CD4-positive, alpha-beta T cell (primary cell): Measurements from ENCODE around the gene CISTR. TPM values are rescaled to one million over a fixed set of nuclear protein-coding genes. Genes with fewer than 3 reads are reported as not detected.

Experiments used
- ATAC-seq: fragments of 200-7000 bp; cut with Tn5 transposase; one replicate; pipeline ENCODE4 v1.10.0; 2022; ENCODE audit warnings: mild to moderate bottlenecking; ENCODE audit not compliant: poor library complexity
- CTCF ChIA-PET: fragments of 350-600 bp; sonication (Branson Sonifier 250); formaldehyde crosslinking; loops from one replicate; lab custom pipeline; 2021; ENCODE audit warnings: antibody characterized with exemption, inconsistent platforms; lab: Charles Lee
- POLR2A ChIA-PET: fragments of 350-600 bp; sonication (Branson Sonifier 250); formaldehyde crosslinking; loops from one replicate; lab custom pipeline; 2021; ENCODE audit warnings: antibody characterized with exemption, inconsistent platforms; lab: Charles Lee
- DNase-seq, 14 experiments: peaks; one replicate each; pipeline ENCODE4 v3.0.0-alpha.2; 2013 to 2020; ENCODE audit warnings: mixed read lengths in 2 of 14
- H3K27ac ChIP-seq, 2 donors: one replicate each; pipeline versions ENCODE4 v1.5.1 to v1.7.0; 2013; ENCODE audit warnings: low read length in 2 of 2, low read depth in 1 of 2, mild to moderate bottlenecking in 1 of 2
- H3K27me3 ChIP-seq, 2 experiments: 1 replicate in 1 of 2; 2 replicates in 1 of 2; pipeline versions ENCODE4 v1.6.1 to v1.7.0; 2013; ENCODE audit warnings: low read length in 2 of 2, control low read depth in 1 of 2, mild to moderate bottlenecking in 1 of 2, moderate library complexity in 1 of 2; ENCODE audit not compliant: insufficient read depth in 2 of 2, control insufficient read depth in 1 of 2
- H3K36me3 ChIP-seq: one replicate; pipeline ENCODE4 v1.6.1; 2013; ENCODE audit warnings: low read length, control low read depth; ENCODE audit not compliant: insufficient read depth
- H3K4me1 ChIP-seq: one replicate; pipeline ENCODE4 v1.6.1; 2013; ENCODE audit warnings: low read length, control low read depth; ENCODE audit not compliant: insufficient read depth
- H3K4me3 ChIP-seq: one replicate; pipeline ENCODE4 v1.5.1; 2013; ENCODE audit warnings: mild to moderate bottlenecking, low read length, moderate library complexity
- H3K9me3 ChIP-seq, 2 experiments: 1 replicate in 1 of 2; 2 replicates in 1 of 2; pipeline versions ENCODE4 v1.6.1 to v1.7.0; 2013; ENCODE audit warnings: low read length in 2 of 2, mild to moderate bottlenecking in 2 of 2, control low read depth in 1 of 2, moderate library complexity in 1 of 2; ENCODE audit not compliant: control insufficient read depth in 1 of 2, insufficient read depth in 1 of 2
- H3K27ac Mint-ChIP-seq: one replicate; pipeline ENCODE4 v1.8.0; 2020; ENCODE audit warnings: mixed read lengths
- H3K27me3 Mint-ChIP-seq: one replicate; pipeline ENCODE4 v1.8.0; 2021; ENCODE audit warnings: mixed read lengths
- H3K36me3 Mint-ChIP-seq: one replicate; pipeline ENCODE4 v1.8.0; 2021; ENCODE audit warnings: low read depth, mixed read lengths
- H3K4me1 Mint-ChIP-seq: one replicate; pipeline ENCODE4 v1.8.0; 2021; ENCODE audit warnings: low read depth, mixed read lengths
- H3K4me3 Mint-ChIP-seq: one replicate; pipeline ENCODE4 v1.8.0; 2020; ENCODE audit warnings: mild to moderate bottlenecking, mixed read lengths
- H3K9me3 Mint-ChIP-seq: one replicate; pipeline ENCODE4 v1.8.0; 2020; ENCODE audit warnings: mixed read lengths
- intact Hi-C, 2 experiments: fragments of 100-400 bp; cut with DNase I in 1 of 2; cut with micrococcal nuclease in 1 of 2; formaldehyde crosslinking; loops; one replicate each; pipeline versions ENCODE4 v1.15.1 to v1.9.0; 2023 to 2025; cut with DNase I, micrococcal nuclease
- total RNA-seq, 174 experiments: library from RNA in 2 of 174; stranded (reverse) in 2 of 174; gene quantifications; one replicate each; pipeline ENCODE4 v1.2.3 and lab custom pipeline; 2021 to 2026
- TF ChIP-seq, protein P1 (sequence below): fragments of 200-600 bp; IDR thresholded peaks from one replicate; pipeline ENCODE4 v1.8.0; 2022; ENCODE audit warnings: antibody characterized with exemption, mild to moderate bottlenecking

Gene CISTR
- total RNA-seq, 2 experiments from 2014 or later, result not detected

DNA sequence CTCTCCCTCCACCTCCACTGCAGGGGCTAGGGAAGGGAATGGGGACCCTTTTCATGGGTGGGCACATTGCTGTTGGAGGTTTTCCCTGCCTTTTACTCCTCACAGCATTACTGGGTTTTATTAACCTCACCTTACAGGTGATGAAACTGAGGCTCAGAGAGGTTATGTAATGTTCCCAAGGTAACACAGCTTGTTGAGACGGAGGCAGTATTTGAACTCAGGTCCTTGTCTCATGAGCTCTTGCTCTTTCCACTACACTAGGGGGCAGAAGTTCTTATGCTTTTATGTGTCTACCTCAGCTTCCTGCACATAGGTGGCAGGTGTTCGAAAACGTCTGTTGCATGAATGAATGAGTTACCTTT lies 11.7 kb downstream of the CISTR start:
- Histone ChIP-seq H3K4me3 (no peak overlapping the region), H3K27me3 (peaks cover 58 to 64% of the 10 kb centered on the region in 2 experiments), H3K36me3 (no peaks in the 10 kb centered on the region), H3K27ac (no peak overlapping the region), H3K9me3 (no peaks in the 10 kb centered on the region), H3K4me1 (peaks cover 33% of the 10 kb centered on the region)
- TF ChIP-seq, protein P1, sequence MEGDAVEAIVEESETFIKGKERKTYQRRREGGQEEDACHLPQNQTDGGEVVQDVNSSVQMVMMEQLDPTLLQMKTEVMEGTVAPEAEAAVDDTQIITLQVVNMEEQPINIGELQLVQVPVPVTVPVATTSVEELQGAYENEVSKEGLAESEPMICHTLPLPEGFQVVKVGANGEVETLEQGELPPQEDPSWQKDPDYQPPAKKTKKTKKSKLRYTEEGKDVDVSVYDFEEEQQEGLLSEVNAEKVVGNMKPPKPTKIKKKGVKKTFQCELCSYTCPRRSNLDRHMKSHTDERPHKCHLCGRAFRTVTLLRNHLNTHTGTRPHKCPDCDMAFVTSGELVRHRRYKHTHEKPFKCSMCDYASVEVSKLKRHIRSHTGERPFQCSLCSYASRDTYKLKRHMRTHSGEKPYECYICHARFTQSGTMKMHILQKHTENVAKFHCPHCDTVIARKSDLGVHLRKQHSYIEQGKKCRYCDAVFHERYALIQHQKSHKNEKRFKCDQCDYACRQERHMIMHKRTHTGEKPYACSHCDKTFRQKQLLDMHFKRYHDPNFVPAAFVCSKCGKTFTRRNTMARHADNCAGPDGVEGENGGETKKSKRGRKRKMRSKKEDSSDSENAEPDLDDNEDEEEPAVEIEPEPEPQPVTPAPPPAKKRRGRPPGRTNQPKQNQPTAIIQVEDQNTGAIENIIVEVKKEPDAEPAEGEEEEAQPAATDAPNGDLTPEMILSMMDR, result no peak
- no peak for ATAC-seq
- Mint-ChIP-seq H3K4me1 (peaks cover 18% of the 10 kb centered on the region), H3K9me3 (no peaks in the 10 kb centered on the region), H3K27me3 (peaks cover 38% of the 10 kb centered on the region), H3K27ac (no peak overlapping the region), H3K36me3 (no peaks in the 10 kb centered on the region), H3K4me3 (no peak overlapping the region)
- no peak for DNase-seq
- ChIA-PET CTCF (no interaction called here), POLR2A (interaction anchor here (2.7 kb wide), 1 partner anchor 12 kb away, joined by 19 read pairs; the partner anchor contains the start of gene CALCOCO1)
- intact Hi-C loops, result no loop called here

DNA sequence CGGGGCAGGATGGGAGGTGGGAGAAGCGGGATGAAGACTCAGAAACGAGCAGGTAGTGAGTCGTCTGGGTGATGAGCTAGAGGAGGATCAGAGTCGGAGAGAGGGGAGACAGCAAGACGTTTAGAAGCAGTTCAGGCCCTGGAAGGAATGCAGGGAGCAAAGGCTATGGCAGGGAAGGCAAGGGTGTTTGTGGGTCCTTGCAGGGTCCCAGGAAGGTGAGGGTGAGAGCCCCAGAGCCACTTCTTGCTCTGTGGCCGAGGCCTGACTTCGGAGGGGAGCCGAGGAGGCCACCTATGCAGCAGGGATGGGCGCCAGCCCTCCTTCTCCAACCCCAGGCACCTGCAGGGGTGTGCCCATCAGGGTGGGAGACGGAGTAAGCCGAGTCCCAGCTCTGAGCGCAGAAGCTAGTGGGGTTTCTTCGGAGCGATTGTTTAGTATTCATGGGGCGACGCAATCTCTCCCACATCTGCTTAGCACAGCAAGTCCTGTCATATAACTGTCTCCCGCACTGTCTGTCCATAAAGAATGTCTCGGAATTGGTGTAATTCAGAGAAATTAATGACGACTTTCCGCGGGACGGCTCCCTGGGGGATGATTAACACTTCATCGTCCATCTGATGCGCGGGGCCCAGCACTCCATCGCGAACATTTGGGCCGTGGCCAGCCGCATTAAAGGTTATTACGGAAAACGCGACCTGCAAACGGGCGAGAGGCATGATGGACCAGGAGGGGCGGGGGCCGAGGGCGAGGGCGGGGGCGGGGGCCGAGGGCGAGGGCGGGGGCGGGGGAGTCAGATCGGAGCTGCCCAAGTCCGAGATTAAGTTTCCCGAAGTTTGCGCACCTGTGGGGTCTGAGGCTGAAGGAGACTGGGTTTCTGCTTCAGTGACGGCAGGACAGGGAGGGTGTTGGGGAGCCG lies 12.3 kb downstream of the CISTR start:
- Histone ChIP-seq H3K9me3 (no peaks in the 10 kb centered on the region), H3K27me3 (peaks cover 51 to 57% of the 10 kb centered on the region in 2 experiments), H3K27ac (no peak overlapping the region), H3K4me3 (peak overlapping the region; percentile 56), H3K4me1 (peaks cover 33% of the 10 kb centered on the region), H3K36me3 (no peaks in the 10 kb centered on the region)
- intact Hi-C loops, result no loop called here
- ChIA-PET POLR2A (interaction anchor here (1.6 to 2.7 kb wide), 2 partner anchors 9 to 11 kb away, joined by 5 to 19 read pairs; partner anchors contain the start of gene CALCOCO1), CTCF (interaction anchor here (1.1 kb wide), 1 partner anchor 7 kb away, joined by 6 read pairs; no protein-coding TSS in a partner anchor)
- peaks cover 18% of the 10 kb centered on the region for H3K4me1 Mint-ChIP-seq
- no peaks in the 10 kb centered on the region for H3K36me3 Mint-ChIP-seq
- ATAC-seq, result peak; percentile 10
- no peak overlapping the region for H3K27ac Mint-ChIP-seq
- no peaks in the 10 kb centered on the region for H3K9me3 Mint-ChIP-seq
- TF ChIP-seq, protein P1, result no peak
- H3K4me3 Mint-ChIP-seq, result peak overlapping the region; percentile 49
- no peak for DNase-seq
- H3K27me3 Mint-ChIP-seq, result peaks cover 38% of the 10 kb centered on the region

GRCh38 chr12:53738406-53739213 lies 13.2 kb downstream of the CISTR start:
- no peak overlapping the region for H3K27ac ChIP-seq
- peak overlapping the region; percentile 77 for H3K4me3 Mint-ChIP-seq
- H3K4me3 ChIP-seq, result peak overlapping the region; percentile 56
- DNase-seq, result peak in 13 of 14 experiments; percentile 27 to 75 (median 48)
- H3K4me1 ChIP-seq, result peaks cover 40% of the 10 kb centered on the region
- intact Hi-C loops, result no loop called here
- ATAC-seq, result peak; percentile 71
- POLR2A ChIA-PET, result interaction anchor here (1.6 to 2.7 kb wide), 2 partner anchors 8 to 11 kb away, joined by 5 to 19 read pairs; partner anchors contain the start of gene CALCOCO1
- peaks cover 38% of the 10 kb centered on the region for H3K27me3 Mint-ChIP-seq
- H3K4me1 Mint-ChIP-seq, result peaks cover 22% of the 10 kb centered on the region
- H3K9me3 ChIP-seq, result no peaks in the 10 kb centered on the region
- H3K36me3 ChIP-seq, result no peaks in the 10 kb centered on the region
- CTCF ChIA-PET, result interaction anchor here (1.1 kb wide), 1 partner anchor 8 kb away, joined by 6 read pairs; no protein-coding TSS in a partner anchor
- TF ChIP-seq, protein P1, result no peak
- no peaks in the 10 kb centered on the region for H3K36me3 Mint-ChIP-seq
- H3K27ac Mint-ChIP-seq, result no peak overlapping the region
- H3K27me3 ChIP-seq, result peaks cover 44 to 52% of the 10 kb centered on the region in 2 experiments
- no peaks in the 10 kb centered on the region for H3K9me3 Mint-ChIP-seq
